Daoy (cell line): Measurements from ENCODE around the gene CCR7. TPM values are rescaled to one million over a fixed set of nuclear protein-coding genes. Genes with fewer than 3 reads are reported as not detected.
A peak's percentile ranks its signal among the peaks of the same experiment; 100 is the strongest.

ENCODE experiments used
- DNase-seq: peaks from one replicate; pipeline ENCODE4 v3.0.0-alpha.2; 2015; ENCODE audit warnings: low read depth
- total RNA-seq: library from RNA; depleted of rRNA; stranded (reverse); fragments of >200 nt; shearing (Covaris generic); gene quantifications from 2 replicates; pipeline ENCODE4 v1.2.3, GENCODE V29; 2014; rRNA removed

The CCR7 gene
- not detected in 2 replicates for total RNA-seq

- peak; percentile 7 for DNase-seq
These were observed at the start of gene CCR7 for GRCh38 chr17:40564883-40565768. Gene CCR7, minus strand, starts transcription at chr17:40565472. Its CDS starts 63 bp downstream, at chr17:40565409.

DNA sequence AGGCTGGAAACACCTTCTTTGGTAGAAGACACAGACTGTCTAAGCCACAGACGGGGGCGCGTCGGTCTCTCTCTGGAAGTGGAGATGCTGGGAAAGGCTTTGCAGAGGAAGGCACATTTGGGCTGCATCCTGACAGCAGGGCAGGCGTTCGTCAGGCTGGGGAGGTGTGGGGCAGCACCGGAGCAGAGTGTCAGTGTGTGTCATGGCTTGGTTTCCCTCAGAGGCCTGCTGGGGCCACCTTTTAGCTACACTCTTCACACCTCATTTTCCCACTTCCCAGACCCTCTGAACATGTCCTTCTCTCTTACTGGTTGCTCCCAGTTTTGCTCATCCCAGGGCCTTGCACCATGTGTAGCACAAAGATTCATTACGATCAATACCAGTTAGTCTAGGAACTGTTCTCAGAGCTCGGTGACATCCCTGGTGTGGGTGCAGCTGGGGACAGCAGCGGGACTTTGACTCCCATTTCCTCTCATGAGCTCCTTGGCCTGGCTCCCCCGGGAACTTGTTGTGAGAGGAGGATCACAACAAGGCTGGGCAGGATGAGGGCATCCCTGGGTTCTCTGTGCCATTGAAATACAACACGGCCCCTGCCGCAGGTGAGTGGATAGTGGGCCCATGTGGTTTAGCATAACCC is 49.3 kb upstream of the CCR7 start:
- no peak for DNase-seq

DNA sequence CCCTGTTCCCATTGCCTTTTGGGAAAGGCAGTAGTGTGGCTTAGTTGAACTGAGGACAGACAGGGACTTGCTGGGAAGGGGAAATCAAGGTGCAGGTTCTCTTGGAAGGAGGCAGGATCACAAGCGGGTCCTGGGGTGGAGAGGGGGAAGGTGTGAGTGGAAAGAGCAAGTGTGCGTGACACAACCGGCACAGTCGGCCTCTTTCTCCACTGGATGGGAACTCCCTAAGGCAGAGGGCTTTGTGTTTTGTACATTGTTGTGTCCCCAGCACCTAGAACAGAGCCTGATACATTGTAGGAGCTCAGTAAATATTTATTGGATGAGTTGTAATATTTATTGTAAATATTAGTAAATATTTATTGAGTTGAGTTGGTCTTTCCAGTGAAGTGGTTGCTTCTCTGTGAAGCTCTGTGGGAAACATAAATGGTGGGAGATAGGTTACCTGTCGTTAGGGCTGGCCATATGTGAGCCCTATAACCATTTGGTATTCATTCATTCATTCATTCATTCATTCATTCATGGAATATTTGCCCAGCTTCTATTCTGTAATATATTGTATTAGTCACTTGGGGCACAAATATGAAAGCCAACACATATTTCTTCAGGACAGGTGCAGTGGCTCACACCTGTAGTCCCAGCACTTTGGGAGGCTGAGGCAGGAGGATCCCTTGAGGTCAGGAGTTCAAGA is 48.3 kb upstream of the CCR7 start:
- DNase-seq = no peak

- DNase-seq = no peak
These were observed 47.5 kb upstream of the CCR7 start for GRCh38 chr17:40612599-40613244.

- DNase-seq = no peak
These were observed 46.7 kb upstream of the CCR7 start for GRCh38 chr17:40611840-40612474.

- no peak for DNase-seq
These were observed 45.1 kb upstream of the CCR7 start for GRCh38 chr17:40610359-40610758.

GRCh38 chr17:40608061-40608581 is 42.8 kb upstream of the CCR7 start:
- DNase-seq = no peak

- no peak for DNase-seq
These were observed 42.4 kb upstream of the CCR7 start for GRCh38 chr17:40607641-40608040.

DNA sequence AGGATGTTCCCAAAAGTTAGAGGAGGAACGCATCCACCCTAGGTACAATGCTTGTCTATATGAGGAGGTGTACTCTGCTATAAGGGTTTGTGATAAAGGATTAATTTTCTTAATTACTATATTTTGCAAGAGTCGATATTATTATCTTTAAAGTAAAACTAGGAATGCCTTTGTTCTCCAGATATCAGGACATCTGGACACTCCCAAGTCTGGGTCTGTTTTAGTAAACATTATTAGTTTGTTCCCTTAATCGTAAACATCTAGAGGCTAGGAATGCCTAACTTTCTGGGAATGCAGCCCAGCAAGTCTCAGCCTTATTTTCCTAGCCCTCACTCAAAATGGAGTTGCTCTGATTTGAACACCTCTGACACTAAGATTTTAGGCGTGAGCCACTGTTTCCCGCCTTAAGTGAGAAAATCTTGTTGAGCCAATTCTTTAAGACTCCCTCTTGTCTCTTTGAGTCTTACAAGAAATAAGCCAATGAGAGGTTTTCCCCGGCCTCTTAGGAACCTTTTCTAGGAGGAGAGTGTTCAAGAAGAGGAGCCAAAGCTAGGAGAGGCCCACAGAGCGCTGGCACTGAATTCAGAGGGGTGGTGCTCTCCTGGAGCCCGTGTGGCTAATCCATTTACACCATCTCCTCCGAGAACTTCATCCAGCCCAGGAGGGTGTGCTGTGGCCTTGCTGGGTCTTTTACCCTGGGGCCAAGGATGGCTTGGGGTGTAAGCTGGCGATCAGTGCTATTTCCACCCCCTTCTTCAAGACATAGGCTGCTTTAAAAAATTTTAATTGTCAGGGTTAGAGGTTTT is 41.5 kb upstream of the CCR7 start:
- DNase-seq = no peak

DNA sequence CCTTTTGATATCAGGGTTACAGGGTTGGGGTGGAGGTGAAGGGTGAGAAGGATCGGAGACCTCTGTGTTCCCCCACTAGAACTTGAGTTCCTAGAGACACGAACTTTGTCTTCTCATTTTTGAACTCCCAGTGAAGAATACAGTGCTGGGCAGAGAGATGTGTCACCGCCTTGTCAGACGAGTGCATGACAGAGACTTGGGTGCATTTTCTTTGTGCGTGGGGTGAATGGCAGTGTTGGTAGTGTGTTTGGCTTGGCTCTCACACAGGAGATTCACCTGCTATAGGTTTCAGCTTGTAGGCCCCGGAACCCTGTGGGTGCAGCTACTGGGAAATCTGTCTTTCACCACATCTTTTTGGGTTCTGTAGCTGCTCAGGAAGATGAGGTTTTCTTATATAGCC is 40.0 kb upstream of the CCR7 start:
- no peak for DNase-seq

GRCh38 chr17:40604327-40605080 is 39.2 kb upstream of the CCR7 start:
- DNase-seq = no peak

- no peak for DNase-seq
These were observed 37.5 kb upstream of the CCR7 start for GRCh38 chr17:40602445-40603443.

- DNase-seq = no peak
These were observed 35.3 kb upstream of the CCR7 start for GRCh38 chr17:40600486-40601046.

DNA sequence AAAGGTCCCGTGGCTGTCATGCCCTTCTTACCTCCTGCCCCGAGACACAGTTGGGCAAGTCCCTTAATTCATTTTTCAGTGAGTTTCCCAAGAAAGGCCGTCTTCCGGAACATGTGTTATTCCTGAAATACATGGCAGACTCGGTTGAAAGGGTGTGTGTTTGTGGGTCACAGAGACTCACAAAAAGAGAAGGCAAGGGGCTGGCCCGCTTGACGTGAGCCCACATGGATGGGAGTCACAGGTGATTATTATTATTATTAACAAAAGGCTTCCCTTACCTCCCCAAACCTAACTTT is 34.1 kb upstream of the CCR7 start:
- DNase-seq = no peak

DNA sequence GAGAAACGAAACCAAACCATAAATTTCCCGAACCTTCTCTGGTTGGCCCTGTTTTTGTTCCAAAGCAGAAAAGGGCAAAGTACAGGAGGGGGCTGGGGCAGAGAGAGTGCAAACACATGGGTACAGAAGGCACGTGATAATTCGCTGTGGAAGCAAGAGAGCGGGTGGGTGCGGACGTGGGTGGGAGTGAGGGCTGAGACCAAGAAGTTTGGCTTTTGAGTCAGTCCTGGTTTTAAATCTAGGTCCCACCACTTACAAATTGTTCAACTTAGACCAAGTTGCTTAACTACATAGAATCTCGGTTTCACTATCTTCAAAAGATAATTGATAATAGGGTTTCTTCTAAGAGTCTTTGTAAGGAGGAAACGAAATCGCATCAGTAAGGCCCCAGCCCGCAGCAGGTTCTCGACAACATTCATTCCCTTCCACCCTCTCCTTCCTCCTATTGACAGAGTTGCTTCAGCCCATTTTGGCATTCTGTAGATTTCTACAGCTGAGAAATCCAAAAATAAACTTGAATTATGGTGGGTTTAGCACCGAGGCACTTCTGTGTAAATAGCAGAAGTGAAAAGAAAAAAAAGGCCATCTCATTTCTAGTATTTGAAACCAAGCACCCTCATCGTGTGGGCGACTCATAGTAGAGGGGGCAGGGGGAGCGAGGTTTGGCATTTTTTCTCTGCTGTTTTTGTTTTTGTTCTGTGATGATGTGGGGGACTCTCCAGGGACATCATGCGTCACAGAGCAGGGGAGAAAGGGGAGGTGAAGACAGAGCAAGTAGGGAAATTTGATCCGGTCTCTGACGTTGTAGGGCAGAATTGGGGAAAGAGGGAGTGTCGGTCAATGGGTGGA is 33.6 kb upstream of the CCR7 start:
- DNase-seq = peak; percentile 22

DNA sequence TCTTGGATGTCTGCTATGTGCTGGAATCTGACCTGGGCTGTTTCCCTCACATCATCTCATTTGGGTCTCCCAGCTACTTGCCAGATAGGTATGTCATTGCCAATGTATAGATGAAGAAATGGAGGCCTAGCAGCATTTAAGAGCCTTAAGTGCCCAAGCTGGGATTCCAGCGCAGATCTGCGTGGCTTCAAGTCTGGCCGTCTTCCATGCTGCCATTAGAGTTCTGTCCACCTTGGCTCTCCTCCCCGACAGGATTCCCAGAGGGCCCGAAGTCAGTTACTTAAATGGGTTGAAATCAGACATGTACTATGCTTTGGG is 33.0 kb upstream of the CCR7 start:
- no peak for DNase-seq

DNA sequence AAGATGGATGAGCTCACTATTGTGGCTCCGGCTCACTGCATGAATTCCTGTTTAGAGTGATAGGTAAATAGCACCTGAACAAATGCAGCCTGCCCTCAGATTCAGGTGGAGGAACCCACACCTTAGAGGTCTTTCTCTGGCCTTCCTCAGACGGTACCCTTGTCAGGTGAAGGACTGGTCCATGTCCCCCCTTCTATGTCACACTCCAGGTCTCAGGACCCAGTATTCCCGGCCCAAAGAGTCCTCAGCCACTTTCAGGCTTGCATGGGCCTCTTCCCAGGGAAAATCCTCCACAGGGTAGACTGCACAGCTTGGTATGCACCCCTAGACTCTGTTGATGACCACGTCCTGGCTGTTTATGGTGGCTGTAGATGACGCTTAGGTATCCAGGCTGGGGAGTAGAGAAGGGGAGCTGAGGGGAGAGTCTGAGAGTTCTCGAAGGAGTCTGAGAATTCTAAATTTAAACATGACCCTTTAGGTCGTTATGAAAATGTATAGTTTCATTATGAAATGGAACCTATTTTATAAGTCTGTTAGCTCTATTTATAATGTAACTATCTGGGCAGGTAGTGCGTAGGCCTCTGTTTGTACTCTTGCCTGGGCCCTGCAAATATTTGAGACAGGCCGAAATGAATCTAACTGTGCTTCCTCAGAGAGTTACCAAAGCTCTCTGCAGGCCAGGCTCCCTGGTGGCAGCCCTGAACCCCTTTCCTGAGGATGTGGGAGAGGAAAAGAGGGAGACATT is 32.5 kb upstream of the CCR7 start:
- no peak for DNase-seq
